GM21529 (cell line): ENCODE measurements around the gene CDKL2.

Source experiments
- ATAC-seq: cut with Tn5 transposase; IDR thresholded peaks from one replicate; pipeline ENCODE4 v1.9.1; 2021; ENCODE audit not compliant: unreplicated experiment

Gene CDKL2

GRCh38 chr4:75643651-75644050 lies 13.3 kb upstream of the CDKL2 start:
- no peak for ATAC-seq

DNA sequence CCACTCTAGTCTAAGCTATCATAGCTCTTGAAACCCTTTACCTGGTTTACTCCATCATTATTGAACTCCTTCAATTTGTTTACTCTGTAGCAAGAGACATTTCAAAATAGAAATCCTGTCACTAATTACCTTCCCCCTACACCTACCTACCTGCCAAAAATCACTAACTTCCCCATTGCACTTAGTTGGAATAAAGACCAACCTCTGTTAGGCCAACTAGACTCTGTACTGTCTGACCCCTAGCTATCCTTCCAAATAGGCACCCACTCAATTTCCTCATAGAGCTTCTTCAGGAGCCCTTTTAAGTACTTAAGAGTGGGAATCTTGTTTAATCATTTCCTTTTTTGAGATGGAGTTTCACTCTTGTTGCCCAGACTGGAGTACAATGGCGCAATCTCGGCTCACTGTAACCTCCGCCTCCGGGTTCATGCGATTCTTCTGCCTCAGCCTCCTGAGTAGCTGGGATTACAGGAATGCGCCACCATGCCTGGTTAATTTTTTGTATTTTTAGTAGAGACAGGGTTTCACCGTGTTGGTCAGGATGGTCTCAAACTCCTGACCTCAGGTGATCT lies 8.9 kb upstream of the CDKL2 start:
- ATAC-seq: no peak

DNA sequence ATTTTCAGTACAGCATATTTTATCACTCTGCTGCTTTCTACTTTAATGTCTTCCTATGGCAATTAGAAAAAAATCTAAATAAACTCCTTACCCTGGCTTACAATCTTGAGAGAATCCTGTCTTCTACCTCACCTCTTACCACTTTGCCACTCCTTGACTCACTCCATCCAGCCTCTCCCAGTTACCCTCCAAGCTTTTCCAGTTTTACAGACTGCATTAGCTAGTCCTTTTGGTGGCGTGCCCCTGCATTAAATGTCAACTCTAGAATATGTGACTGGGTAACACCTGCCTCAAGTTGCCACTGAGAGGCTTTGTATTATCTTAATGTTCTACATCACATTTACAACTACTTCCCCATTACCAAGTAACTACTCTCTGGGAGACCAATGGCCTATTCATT lies 7.5 kb upstream of the CDKL2 start:
- ATAC-seq: no peak

GRCh38 chr4:75637176-75637575 lies 6.8 kb upstream of the CDKL2 start:
- no peak for ATAC-seq

DNA sequence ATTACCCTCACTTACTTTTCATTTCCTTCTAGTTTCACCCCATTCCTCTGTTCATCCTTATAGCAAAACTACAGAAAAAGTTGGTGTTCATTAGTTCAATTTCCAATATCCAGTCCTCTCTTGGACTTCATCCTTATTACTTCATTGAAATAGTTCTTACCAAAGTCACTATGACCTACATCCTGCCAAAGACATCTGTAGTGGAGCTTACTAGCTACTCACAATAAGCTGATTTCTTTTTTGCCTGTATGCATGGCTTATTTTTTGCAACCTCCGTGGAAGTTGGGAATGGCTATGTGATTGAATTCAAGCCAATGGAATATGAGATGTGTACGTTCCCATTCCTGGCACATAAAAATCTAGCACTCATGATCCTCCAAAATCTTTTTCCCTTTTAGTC lies 4.6 kb upstream of the CDKL2 start:
- ATAC-seq: no peak

DNA sequence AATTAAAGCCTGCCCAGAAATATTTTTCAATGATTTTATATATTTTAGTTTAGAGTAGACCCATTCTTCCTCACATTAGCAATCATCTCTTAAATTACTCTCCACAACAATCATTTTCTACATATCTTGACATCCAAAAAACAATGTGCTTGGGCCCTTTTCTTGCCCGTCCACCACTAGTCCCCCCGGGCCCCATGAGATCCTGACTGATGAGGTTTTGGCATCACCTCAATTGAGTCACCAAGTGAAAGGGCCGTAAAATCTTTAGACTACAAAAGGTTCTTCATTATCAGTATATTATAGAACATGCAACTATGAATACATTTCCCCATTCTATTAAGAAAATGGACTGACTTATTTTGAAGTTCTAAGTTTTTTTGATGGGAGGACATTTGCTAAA lies 4.0 kb upstream of the CDKL2 start:
- no peak for ATAC-seq

- ATAC-seq: no peak
These were observed 3.5 kb upstream of the CDKL2 start for GRCh38 chr4:75633846-75634245.

DNA sequence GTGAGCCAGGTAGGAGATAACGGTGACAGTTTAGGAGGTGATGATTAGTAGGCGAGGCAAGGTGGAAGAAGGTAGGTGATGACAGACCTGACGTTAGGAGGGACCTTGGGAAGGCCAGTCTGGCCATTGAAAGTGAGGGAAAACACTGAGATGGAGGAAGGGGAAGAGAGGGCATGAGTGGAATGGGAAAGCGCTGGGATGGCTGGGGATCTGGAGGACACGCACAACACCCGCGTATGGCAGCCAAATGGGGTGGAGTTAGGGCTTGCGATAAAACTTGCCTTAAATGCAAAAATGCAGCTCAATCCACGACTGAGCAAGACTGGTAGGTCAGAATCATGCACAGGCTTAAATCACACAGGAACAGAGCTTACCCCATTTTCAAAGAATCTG lies 605 bp upstream of the CDKL2 start:
- ATAC-seq: no peak

GRCh38 chr4:75629239-75629638 lies 1.1 kb downstream of the CDKL2 start:
- ATAC-seq: no peak

GRCh38 chr4:75623026-75623425 lies 7.3 kb downstream of the CDKL2 start:
- ATAC-seq: no peak

- ATAC-seq: no peak
These were observed 8.6 kb downstream of the CDKL2 start for GRCh38 chr4:75621715-75622114.

DNA sequence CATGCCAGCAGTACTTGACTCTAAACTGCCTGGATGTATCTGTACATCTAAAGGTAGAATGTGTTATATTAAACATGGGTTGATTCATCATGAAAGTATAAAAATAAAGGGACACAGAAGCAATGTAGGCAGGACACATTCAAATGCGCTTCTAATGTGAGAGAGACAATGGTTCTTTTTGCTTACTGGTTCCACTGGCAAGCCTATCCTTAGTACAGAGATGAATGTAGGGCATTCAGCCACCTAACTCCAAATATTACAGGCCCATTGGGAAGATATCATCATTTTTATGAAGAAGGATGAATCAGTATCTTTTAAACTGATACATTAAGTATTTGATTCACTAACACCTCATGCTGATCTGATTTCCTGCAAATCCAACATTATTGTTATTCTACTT lies 18.0 kb downstream of the CDKL2 start:
- ATAC-seq: no peak

GRCh38 chr4:75605928-75606327 lies 24.4 kb downstream of the CDKL2 start:
- no peak for ATAC-seq

- no peak for ATAC-seq
These were observed 30.7 kb downstream of the CDKL2 start for GRCh38 chr4:75599647-75600046.

- no peak for ATAC-seq
These were observed 31.9 kb downstream of the CDKL2 start for GRCh38 chr4:75598390-75598789.

DNA sequence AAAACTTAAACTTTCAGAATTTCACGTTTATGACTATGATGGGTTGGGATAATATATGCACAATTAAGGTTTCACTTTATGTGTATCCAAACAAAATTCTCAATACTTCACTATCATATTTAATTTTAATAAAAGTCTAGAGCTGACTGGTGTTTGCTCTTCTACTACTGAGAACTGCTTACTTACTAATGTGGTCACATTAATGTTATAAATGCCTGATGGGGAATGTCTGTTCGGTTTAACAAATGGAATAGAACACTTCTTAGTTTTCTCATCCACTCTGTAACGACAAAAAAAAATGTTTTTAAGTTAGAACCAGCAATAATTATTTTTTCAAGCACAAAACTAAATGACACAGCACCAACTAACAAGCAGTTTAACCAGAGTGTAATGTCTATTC lies 34.3 kb downstream of the CDKL2 start:
- ATAC-seq: no peak

DNA sequence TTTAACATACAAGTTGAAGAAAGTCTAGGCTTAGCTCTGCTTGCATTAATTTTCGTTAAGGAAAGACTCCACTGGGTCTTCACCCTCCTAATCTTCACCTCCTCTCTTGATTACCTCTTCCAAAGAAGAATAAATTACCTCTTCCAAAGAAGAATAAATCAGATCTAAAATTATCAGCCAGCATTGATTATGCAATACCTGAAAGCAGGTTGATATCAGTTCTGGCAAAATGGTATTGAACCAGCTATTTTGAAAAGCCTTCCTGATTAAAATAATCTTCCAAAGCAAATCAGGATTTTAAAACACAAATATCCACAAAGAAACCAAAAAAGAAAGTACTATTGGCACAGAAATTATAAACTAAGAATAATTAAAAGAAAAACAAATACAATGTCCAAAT lies 36.9 kb downstream of the CDKL2 start:
- ATAC-seq: no peak

DNA sequence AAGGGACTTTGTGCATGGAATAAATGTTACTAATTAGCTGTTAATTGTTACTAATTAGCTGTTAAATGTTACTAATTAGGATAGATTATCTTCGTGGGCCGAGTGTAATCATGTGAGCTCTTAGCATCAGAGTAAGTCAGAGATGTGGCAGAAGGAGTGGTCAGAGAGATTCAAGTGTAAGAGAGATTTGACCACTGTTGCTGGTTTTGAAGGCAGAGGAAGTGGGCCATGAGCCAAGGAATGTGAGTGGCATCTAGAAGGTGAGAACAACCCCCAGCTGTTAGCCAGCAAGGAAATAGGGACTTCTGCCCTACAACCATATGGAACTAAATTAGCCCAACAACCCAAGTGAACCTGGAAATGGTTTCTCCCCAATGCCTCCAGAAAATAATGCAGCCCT lies 46.3 kb downstream of the CDKL2 start:
- no peak for ATAC-seq

GRCh38 chr4:75567725-75568124 lies 62.6 kb downstream of the CDKL2 start:
- ATAC-seq: no peak

DNA sequence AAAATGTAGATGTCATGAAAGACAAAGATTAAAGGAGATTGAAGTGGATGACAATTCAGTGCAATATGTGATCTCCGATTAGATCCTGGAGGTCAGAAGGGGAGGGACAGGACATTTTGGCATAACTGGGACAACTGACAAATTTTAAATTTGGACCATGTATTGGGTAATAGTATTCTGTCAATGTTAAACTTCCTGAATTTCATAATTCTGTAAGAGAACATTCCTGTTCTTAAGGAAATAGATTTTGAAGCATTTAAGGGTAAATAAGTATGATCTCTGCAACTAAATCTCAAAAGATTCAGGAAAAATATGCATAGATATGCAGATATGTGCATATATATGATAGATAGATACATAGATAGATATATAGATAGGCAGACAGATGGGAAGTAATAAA lies 63.4 kb downstream of the CDKL2 start:
- no peak for ATAC-seq

DNA sequence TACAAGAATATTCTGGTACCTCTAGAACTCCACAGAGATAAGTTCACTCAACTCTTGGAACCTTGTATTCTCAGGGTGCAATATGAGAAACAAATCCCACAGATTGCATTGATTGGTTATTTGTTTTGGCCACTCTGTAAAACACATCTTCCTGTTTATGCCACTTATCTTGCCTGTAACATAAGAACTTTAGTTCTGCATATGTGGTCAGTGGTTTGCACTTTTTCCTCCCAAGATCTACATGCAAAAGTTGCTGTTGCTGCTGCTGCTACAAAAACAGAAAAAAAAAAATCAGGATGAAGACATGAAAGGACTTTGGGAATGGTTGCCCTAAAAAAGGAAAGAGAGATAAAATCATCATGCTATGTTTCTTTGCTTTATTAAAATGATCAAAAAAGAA lies 64.8 kb downstream of the CDKL2 start:
- ATAC-seq: no peak

DNA sequence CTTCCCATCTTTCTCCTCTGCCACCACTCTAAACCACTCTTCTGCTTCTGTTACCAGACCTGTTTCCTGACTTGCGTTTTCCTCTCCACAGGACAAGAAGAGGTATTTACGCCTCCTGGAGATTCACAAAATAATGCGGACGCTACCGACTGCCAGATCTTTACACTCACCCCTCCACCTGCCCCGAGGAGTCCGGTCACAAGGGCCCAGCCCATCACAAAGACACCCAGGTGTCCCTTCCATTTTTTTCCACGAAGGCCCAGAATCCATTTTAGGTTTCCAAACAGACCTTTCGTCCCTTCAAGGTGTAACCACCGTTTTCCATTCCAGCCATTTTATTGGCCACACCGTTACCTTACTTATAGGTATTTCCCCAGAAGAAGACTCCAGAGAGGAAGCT lies 66.3 kb downstream of the CDKL2 start:
- no peak for ATAC-seq

GRCh38 chr4:75561789-75562188 lies 68.5 kb downstream of the CDKL2 start:
- no peak for ATAC-seq

- ATAC-seq: no peak
These were observed 72.6 kb downstream of the CDKL2 start for GRCh38 chr4:75557696-75558095.
